Nephron progenitor cell (in vitro differentiated cells): ENCODE data around the gene CNTLN.

Experiments used
- DNase-seq: peaks from one replicate; pipeline ENCODE4 v3.0.0; 2021
- H3K27ac Mint-ChIP-seq: 2 replicates; pipeline ENCODE4 v1.8.0; 2021; ENCODE audit warnings: mild to moderate bottlenecking, moderate library complexity, mixed read lengths
- H3K27me3 Mint-ChIP-seq: 2 replicates; pipeline ENCODE4 v1.8.0; 2021; ENCODE audit warnings: mild to moderate bottlenecking, low read depth, mixed read lengths; ENCODE audit not compliant: poor library complexity
- H3K36me3 Mint-ChIP-seq: 2 replicates; pipeline ENCODE4 v1.8.0; 2021; ENCODE audit warnings: low read depth, mixed read lengths
- H3K4me1 Mint-ChIP-seq: 2 replicates; pipeline ENCODE4 v1.8.0; 2021; ENCODE audit warnings: mixed read lengths
- H3K4me3 Mint-ChIP-seq: 2 replicates; pipeline ENCODE4 v1.8.0; 2021; ENCODE audit warnings: mild to moderate bottlenecking, moderate library complexity, mixed read lengths
- H3K9me3 Mint-ChIP-seq: 2 replicates; pipeline ENCODE4 v1.8.0; 2021; ENCODE audit warnings: mild to moderate bottlenecking, moderate library complexity, mixed read lengths
- CTCF ChIP-seq: fragments of 200-600 bp; sonication (generic); IDR thresholded peaks from 2 replicates; pipeline ENCODE4 v1.5.0; 2021; ENCODE audit warnings: antibody characterized with exemption

The CNTLN gene

GRCh38 chr9:17480966-17481365, 346.1 kb downstream of the CNTLN start:
- no peaks in the 10 kb centered on the region for H3K4me1 Mint-ChIP-seq
- TF ChIP-seq CTCF = no peak
- H3K27me3 Mint-ChIP-seq = peaks cover 4% of the 10 kb centered on the region
- H3K27ac Mint-ChIP-seq = no peak overlapping the region
- no peak overlapping the region for H3K4me3 Mint-ChIP-seq
- H3K36me3 Mint-ChIP-seq = no peaks in the 10 kb centered on the region
- H3K9me3 Mint-ChIP-seq = no peaks in the 10 kb centered on the region
- DNase-seq = no peak

- no peaks in the 10 kb centered on the region for H3K9me3 Mint-ChIP-seq
- H3K36me3 Mint-ChIP-seq = no peaks in the 10 kb centered on the region
- H3K27me3 Mint-ChIP-seq = peaks cover 4% of the 10 kb centered on the region
- no peak overlapping the region for H3K4me3 Mint-ChIP-seq
- DNase-seq = no peak
- H3K4me1 Mint-ChIP-seq = no peaks in the 10 kb centered on the region
- TF ChIP-seq CTCF = no peak
- H3K27ac Mint-ChIP-seq = no peak overlapping the region
Measured at GRCh38 chr9:17481565-17481964, 346.7 kb downstream of the CNTLN start.

- H3K9me3 Mint-ChIP-seq = no peaks in the 10 kb centered on the region
- TF ChIP-seq CTCF = no peak
- DNase-seq = no peak
- no peak overlapping the region for H3K4me3 Mint-ChIP-seq
- no peak overlapping the region for H3K27ac Mint-ChIP-seq
- no peaks in the 10 kb centered on the region for H3K27me3 Mint-ChIP-seq
- H3K36me3 Mint-ChIP-seq = no peaks in the 10 kb centered on the region
- no peaks in the 10 kb centered on the region for H3K4me1 Mint-ChIP-seq
Measured at GRCh38 chr9:17484906-17485305, 350.1 kb downstream of the CNTLN start.

GRCh38 chr9:17486396-17486795, 351.6 kb downstream of the CNTLN start:
- no peak for TF ChIP-seq CTCF

GRCh38 chr9:17487467-17487866, 352.6 kb downstream of the CNTLN start:
- no peaks in the 10 kb centered on the region for H3K4me1 Mint-ChIP-seq
- no peak for TF ChIP-seq CTCF

More at GRCh38 chr9:17486396-17486795, 351.6 kb downstream of the CNTLN start:
- DNase-seq = no peak
- H3K27ac Mint-ChIP-seq = no peak overlapping the region
- no peaks in the 10 kb centered on the region for H3K9me3 Mint-ChIP-seq
- no peaks in the 10 kb centered on the region for H3K27me3 Mint-ChIP-seq
- no peaks in the 10 kb centered on the region for H3K36me3 Mint-ChIP-seq
- H3K4me1 Mint-ChIP-seq = no peaks in the 10 kb centered on the region
- no peak overlapping the region for H3K4me3 Mint-ChIP-seq

GRCh38 chr9:17488662-17489061, 353.8 kb downstream of the CNTLN start:
- H3K36me3 Mint-ChIP-seq = no peaks in the 10 kb centered on the region
- H3K27ac Mint-ChIP-seq = no peak overlapping the region
- no peaks in the 10 kb centered on the region for H3K27me3 Mint-ChIP-seq
- H3K4me1 Mint-ChIP-seq = no peaks in the 10 kb centered on the region
- no peak for DNase-seq
- TF ChIP-seq CTCF = no peak
- no peak overlapping the region for H3K4me3 Mint-ChIP-seq
- no peaks in the 10 kb centered on the region for H3K9me3 Mint-ChIP-seq

More at GRCh38 chr9:17487467-17487866, 352.6 kb downstream of the CNTLN start:
- Mint-ChIP-seq H3K9me3 (no peaks in the 10 kb centered on the region), H3K36me3 (no peaks in the 10 kb centered on the region), H3K27ac (no peak overlapping the region), H3K27me3 (no peaks in the 10 kb centered on the region), H3K4me3 (no peak overlapping the region)
- DNase-seq = no peak
